ENCODE measurements around the gene MCF2L2. TPM values are rescaled to one million over a fixed set of nuclear protein-coding genes. Genes with fewer than 3 reads are reported as not detected.

Gene MCF2L2
- total and polyA plus RNA-seq, 2 of the 13 experiments (the other 11 are each of a cell fraction or from before 2014, with no cell fraction given): not detected

DNA sequence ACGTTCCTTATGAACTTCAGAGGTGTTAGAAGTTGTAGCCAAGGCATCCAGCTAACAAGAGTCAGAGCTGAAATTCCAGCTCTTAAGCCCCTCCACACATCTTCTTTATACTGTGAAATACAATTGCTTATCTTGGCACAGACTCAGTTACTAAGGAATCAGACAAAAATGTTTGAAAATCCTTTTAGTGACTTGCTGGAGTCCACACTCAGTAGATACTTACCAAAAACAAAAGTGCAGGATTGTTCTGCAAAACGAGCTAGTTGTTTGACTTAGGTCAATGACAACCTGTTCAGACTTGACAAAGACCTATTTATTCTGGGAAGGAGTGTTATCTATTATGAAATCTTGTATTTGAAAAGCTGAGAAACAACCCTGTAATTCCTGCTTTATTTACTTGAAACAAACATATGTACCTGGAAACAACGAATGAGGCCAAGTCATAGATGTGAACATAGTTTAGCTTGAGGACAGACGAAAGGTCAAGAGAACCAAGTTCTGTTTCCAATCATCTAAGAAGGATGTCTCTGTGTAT is 136.9 kb downstream of the MCF2L2 start (continued):
- TF ChIP-seq ZNF280D (CRISPR knock-in tag; IDR thresholded peaks at IDR 0.05) (no peak), SPEN (CRISPR knock-in tag; IDR thresholded peaks at IDR 0.05; ENCODE audit: low read depth) (no peak), NR1H2 (CRISPR knock-in tag; IDR thresholded peaks at IDR 0.05; ENCODE audit: borderline replicate concordance, low read depth) (no peak), FOXA1 (IDR thresholded peaks at IDR 0.05) (peak; percentile 61), FOXA1 (CRISPR knock-in tag; IDR thresholded peaks at IDR 0.05) (peak; percentile 83), E2F1 (CRISPR knock-in tag; IDR thresholded peaks at IDR 0.05) (no peak), ZNF629 (CRISPR knock-in tag; conservative IDR thresholded peaks at IDR 0.05) (0 out of 2 replicates have a peak, but pooled peaks have one; percentile 7), ASH2L (IDR thresholded peaks at IDR 0.05; ENCODE audit: insufficient read length, low read depth, low read length) (peak; percentile 25), ZNF503 (CRISPR knock-in tag; IDR thresholded peaks at IDR 0.05) (peak; percentile 82; the same call in 1 of the 2 replicates), MED8 (CRISPR knock-in tag; IDR thresholded peaks at IDR 0.05; ENCODE audit: insufficient replicate concordance) (no peak), ZNF234 (CRISPR knock-in tag; conservative IDR thresholded peaks at IDR 0.05) (no peak), MIXL1 (CRISPR knock-in tag; IDR thresholded peaks at IDR 0.05) (no peak), ZNF20 (CRISPR knock-in tag; IDR thresholded peaks at IDR 0.05) (no peak), TBL1XR1 (IDR thresholded peaks at IDR 0.05; ENCODE audit: borderline replicate concordance, low read length, partially characterized antibody) (peak; percentile 31), NR2F1 (CRISPR knock-in tag; IDR thresholded peaks at IDR 0.05) (0 out of 4 replicates have a peak, but pooled peaks of 1 of the 2 experiments have one; percentile 53)
- TF ChIP-seq, protein P1, sequence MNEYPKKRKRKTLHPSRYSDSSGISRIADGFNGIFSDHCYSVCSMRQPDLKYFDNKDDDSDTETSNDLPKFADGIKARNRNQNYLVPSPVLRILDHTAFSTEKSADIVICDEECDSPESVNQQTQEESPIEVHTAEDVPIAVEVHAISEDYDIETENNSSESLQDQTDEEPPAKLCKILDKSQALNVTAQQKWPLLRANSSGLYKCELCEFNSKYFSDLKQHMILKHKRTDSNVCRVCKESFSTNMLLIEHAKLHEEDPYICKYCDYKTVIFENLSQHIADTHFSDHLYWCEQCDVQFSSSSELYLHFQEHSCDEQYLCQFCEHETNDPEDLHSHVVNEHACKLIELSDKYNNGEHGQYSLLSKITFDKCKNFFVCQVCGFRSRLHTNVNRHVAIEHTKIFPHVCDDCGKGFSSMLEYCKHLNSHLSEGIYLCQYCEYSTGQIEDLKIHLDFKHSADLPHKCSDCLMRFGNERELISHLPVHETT (CRISPR knock-in tag; conservative IDR thresholded peaks at IDR 0.05): no peak
- TF ChIP-seq, protein P2, sequence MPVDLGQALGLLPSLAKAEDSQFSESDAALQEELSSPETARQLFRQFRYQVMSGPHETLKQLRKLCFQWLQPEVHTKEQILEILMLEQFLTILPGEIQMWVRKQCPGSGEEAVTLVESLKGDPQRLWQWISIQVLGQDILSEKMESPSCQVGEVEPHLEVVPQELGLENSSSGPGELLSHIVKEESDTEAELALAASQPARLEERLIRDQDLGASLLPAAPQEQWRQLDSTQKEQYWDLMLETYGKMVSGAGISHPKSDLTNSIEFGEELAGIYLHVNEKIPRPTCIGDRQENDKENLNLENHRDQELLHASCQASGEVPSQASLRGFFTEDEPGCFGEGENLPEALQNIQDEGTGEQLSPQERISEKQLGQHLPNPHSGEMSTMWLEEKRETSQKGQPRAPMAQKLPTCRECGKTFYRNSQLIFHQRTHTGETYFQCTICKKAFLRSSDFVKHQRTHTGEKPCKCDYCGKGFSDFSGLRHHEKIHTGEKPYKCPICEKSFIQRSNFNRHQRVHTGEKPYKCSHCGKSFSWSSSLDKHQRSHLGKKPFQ (CRISPR knock-in tag; IDR thresholded peaks at IDR 0.05; ENCODE audit: insufficient replicate concordance): no peak
- TF ChIP-seq, protein P3, sequence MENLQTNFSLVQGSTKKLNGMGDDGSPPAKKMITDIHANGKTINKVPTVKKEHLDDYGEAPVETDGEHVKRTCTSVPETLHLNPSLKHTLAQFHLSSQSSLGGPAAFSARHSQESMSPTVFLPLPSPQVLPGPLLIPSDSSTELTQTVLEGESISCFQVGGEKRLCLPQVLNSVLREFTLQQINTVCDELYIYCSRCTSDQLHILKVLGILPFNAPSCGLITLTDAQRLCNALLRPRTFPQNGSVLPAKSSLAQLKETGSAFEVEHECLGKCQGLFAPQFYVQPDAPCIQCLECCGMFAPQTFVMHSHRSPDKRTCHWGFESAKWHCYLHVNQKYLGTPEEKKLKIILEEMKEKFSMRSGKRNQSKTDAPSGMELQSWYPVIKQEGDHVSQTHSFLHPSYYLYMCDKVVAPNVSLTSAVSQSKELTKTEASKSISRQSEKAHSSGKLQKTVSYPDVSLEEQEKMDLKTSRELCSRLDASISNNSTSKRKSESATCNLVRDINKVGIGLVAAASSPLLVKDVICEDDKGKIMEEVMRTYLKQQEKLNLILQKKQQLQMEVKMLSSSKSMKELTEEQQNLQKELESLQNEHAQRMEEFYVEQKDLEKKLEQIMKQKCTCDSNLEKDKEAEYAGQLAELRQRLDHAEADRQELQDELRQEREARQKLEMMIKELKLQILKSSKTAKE (CRISPR knock-in tag; IDR thresholded peaks at IDR 0.05; ENCODE audit: borderline replicate concordance): no peak

Measured in HepG2 (cell line).